Endothelial cell of umbilical vein (primary cell): ENCODE data around the gene TTLL5. TPM values are rescaled to one million over a fixed set of nuclear protein-coding genes. Genes with fewer than 3 reads are reported as not detected.

Experiments used
- BruUV-seq: library from RNA; stranded (reverse); fragments of 400-500 nt; replicated peaks from 2 replicates; lab custom pipeline; 2021; lab: Mats Ljungman, UMichigan
- CTCF ChIA-PET: fragments of 300-600, 350-600 bp; sonication (Branson Sonifier 250); formaldehyde crosslinking; loops from one replicate; lab custom pipeline; 2021; ENCODE audit warnings: antibody characterized with exemption, inconsistent platforms; lab: Charles Lee
- POLR2A ChIA-PET: fragments of 300-600, 350-600 bp; sonication (Branson Sonifier 250); formaldehyde crosslinking; loops from one replicate; lab custom pipeline; 2021; ENCODE audit warnings: antibody characterized with exemption, inconsistent platforms; lab: Charles Lee
- DNase-seq: peaks from one replicate; pipeline ENCODE4 v3.0.0-alpha.2; 2011; ENCODE audit warnings: low read depth, low spot score
- FAIRE-seq: peaks from 2 replicates; lab custom pipeline; 2011; peaks lifted over from hg19 to GRCh38; lab: Jason Lieb, UNC
- H2AFZ ChIP-seq: 2 replicates; pipeline ENCODE4 v1.6.0; 2012; ENCODE audit warnings: low read depth, low read length, control low read depth, inconsistent platforms
- H3K27ac ChIP-seq: 2 replicates; pipeline ENCODE4 v1.5.1; 2011; ENCODE audit warnings: low read depth, mild to moderate bottlenecking, control low read depth, low read length, moderate library complexity; ENCODE audit not compliant: insufficient read depth
- H3K27me3 ChIP-seq, 2 experiments: 2 replicates each; pipeline versions ENCODE4 v1.6.0 to v1.6.1; 2011; ENCODE audit warnings: low read length in 2 of 2, mixed read lengths in 1 of 2; ENCODE audit not compliant: control insufficient read depth in 2 of 2, insufficient read depth in 2 of 2
- H3K36me3 ChIP-seq, 2 experiments: 2 replicates in 1 of 2; 3 replicates in 1 of 2; pipeline ENCODE4 v1.5.1; 2011; ENCODE audit warnings: low read length in 2 of 2, mild to moderate bottlenecking in 1 of 2, moderate library complexity in 1 of 2; ENCODE audit not compliant: control insufficient read depth in 2 of 2, insufficient read depth in 2 of 2; ENCODE audit errors: extremely low read depth in 1 of 2
- H3K4me1 ChIP-seq: 3 replicates; pipeline ENCODE4 v1.5.1; 2011; ENCODE audit warnings: mild to moderate bottlenecking, low read length; ENCODE audit not compliant: control insufficient read depth, insufficient read depth; ENCODE audit errors: extremely low read depth
- H3K4me2 ChIP-seq: 2 replicates; pipeline ENCODE4 v1.6.1; 2011; ENCODE audit warnings: low read length, control low read depth, mixed read lengths; ENCODE audit not compliant: insufficient read depth
- H3K4me3 ChIP-seq, 3 experiments: fragments of 200-600 bp in 1 of 3; sonication (generic), shearing (Covaris generic) in 1 of 3; replicated peaks in 1 of 3; 2 replicates each; pipeline ENCODE4 v1.5.1; 2011 to 2016; ENCODE audit warnings: control low read depth in 3 of 3, low read length in 3 of 3, mild to moderate bottlenecking in 2 of 3, inconsistent platforms in 1 of 3, low read depth in 1 of 3, moderate library complexity in 1 of 3; ENCODE audit not compliant: insufficient read depth in 1 of 3
- H3K79me2 ChIP-seq: 2 replicates; pipeline ENCODE4 v1.6.0; 2012; ENCODE audit warnings: low read length, inconsistent platforms; ENCODE audit not compliant: control insufficient read depth, insufficient read depth
- H3K9ac ChIP-seq: replicated peaks from 2 replicates; pipeline ENCODE3; 2011; ENCODE audit warnings: low read length, control low read depth; ENCODE audit not compliant: insufficient read depth; ENCODE audit errors: extremely low read depth
- H3K9me1 ChIP-seq: replicated peaks from 3 replicates; pipeline ENCODE4 v1.6.0; 2011; ENCODE audit warnings: mild to moderate bottlenecking, low read length; ENCODE audit not compliant: control insufficient read depth, insufficient read depth; ENCODE audit errors: extremely low read depth
- H3K9me3 ChIP-seq: replicated peaks from 2 replicates; pipeline ENCODE4 v1.5.1; 2012; ENCODE audit warnings: low read length, inconsistent platforms; ENCODE audit not compliant: control insufficient read depth, insufficient read depth
- H4K20me1 ChIP-seq: replicated peaks from 2 replicates; pipeline ENCODE3; 2011; ENCODE audit warnings: mild to moderate bottlenecking, low read length; ENCODE audit not compliant: control insufficient read depth, insufficient read depth; ENCODE audit errors: extremely low read depth
- EZH2 ChIP-seq: IDR thresholded peaks from 2 replicates; pipeline ENCODE4 v1.6.1; 2012; ENCODE audit warnings: borderline replicate concordance, low read depth, mild to moderate bottlenecking, moderate library complexity, low read length, inconsistent platforms; ENCODE audit not compliant: severe bottlenecking
- FOS ChIP-seq: IDR thresholded peaks from 2 replicates; pipeline ENCODE4 v1.6.1; 2011; ENCODE audit warnings: mild to moderate bottlenecking, low read length, moderate library complexity, borderline replicate concordance; ENCODE audit not compliant: insufficient read depth
- GATA2 ChIP-seq: IDR thresholded peaks from 2 replicates; pipeline ENCODE4 v1.7.0; 2011; ENCODE audit warnings: low read depth, mild to moderate bottlenecking, moderate library complexity, mixed read lengths, low read length; ENCODE audit not compliant: insufficient read length, insufficient read depth
- JUN ChIP-seq: IDR thresholded peaks from 2 replicates; pipeline ENCODE4 v1.6.1; 2011; ENCODE audit warnings: borderline replicate concordance, low read depth; ENCODE audit not compliant: insufficient read length, insufficient read depth
- MYC ChIP-seq: IDR thresholded peaks from one replicate; pipeline ENCODE4 v1.6.1; 2011; ENCODE audit warnings: mild to moderate bottlenecking, low read depth, low read length
- POLR2A ChIP-seq: IDR thresholded peaks from 2 replicates; pipeline ENCODE4 v1.6.1; 2012; ENCODE audit warnings: low read depth, mild to moderate bottlenecking, control low read depth, low read length
- POLR2AphosphoS5 ChIP-seq: IDR thresholded peaks from 2 replicates; pipeline ENCODE4 v1.6.1; 2012; ENCODE audit warnings: low read depth, mild to moderate bottlenecking, control low read depth, low read length, moderate library complexity; ENCODE audit not compliant: insufficient read depth
- dilution Hi-C: fragments of 300-500 bp; cut with MboI; formaldehyde crosslinking; loops from one replicate; pipeline ENCODE4 v1.15.0; 2019; ENCODE audit warnings: low sequenced_read_pairs; ENCODE audit not compliant: extremely low pct_ligation_motif_present
- intact Hi-C: fragments of 100-400 bp; cut with micrococcal nuclease; formaldehyde crosslinking; loops from one replicate; pipeline ENCODE4 v1.10.0; 2022
- polyA plus RNA-seq, 4 experiments: library from polyadenylated mRNA; depleted of rRNA in 3 of 4; stranded (reverse) in 3 of 4; unstranded in 1 of 4; fragments of >200 nt; gene quantifications; 2 replicates each; pipeline versions ENCODE4 v1.2.1 to v1.2.3, GENCODE V29; 2011 to 2012; ENCODE audit warnings: missing spikeins in 1 of 4
- total RNA-seq: library from RNA; stranded (reverse); gene quantifications from 2 replicates; pipeline ENCODE4 v1.2.3, GENCODE V29; 2021
- TF ChIP-seq, protein P1 (sequence below): IDR thresholded peaks from 2 replicates; pipeline ENCODE4 v1.6.1; 2011; ENCODE audit not compliant: insufficient read depth, insufficient read length
- TF ChIP-seq, protein P2 (sequence below), 2 donors: IDR thresholded peaks; 1 replicate in 1 of 2; 2 replicates in 1 of 2; pipeline ENCODE4 v1.5.1; 2011; ENCODE audit warnings: low read length in 2 of 2, mild to moderate bottlenecking in 2 of 2, moderate library complexity in 2 of 2, control low read depth in 1 of 2, inconsistent platforms in 1 of 2, low read depth in 1 of 2; ENCODE audit not compliant: insufficient read depth in 1 of 2; ENCODE audit errors: extremely low read depth in 1 of 2

TTLL5 gene
- total and polyA plus RNA-seq, 2 donors (not counting 3 experiments of a cell fraction or from before 2014, with no cell fraction given): 33.2 to 93.6 TPM

DNA sequence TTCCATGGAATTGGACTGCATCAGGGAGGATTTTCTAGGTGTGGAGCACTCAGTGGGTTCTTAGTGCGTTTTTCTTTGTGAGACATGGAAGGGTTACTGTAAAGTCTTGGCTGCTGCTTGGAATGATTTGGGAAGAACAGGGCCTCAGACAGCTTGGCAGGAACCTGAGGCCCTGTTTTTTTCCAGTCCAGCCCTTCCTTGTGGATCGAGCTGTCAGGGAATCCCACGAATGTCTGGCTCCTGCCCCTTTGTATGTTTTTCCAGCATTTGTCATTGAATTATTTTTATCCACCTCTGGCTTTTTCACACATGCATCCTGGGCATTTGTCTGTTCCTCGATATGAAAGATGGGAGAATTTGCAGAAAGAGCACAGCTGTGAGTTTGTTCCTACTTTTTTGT is 162.3 kb downstream of the TTLL5 start:
- dilution Hi-C loops: no loop called here
- H3K9me1 ChIP-seq: no peaks in the 10 kb centered on the region
- H3K4me3 ChIP-seq: no peak overlapping the region
- H3K9ac ChIP-seq: no peak overlapping the region
- ChIA-PET CTCF (interaction anchor here (0.6 to 2.9 kb wide), 3 partner anchors 29 to 154 kb away, joined by 3 to 13 read pairs (median 4); no protein-coding TSS in a partner anchor), POLR2A (no interaction called here)
- H4K20me1 ChIP-seq: no peaks in the 10 kb centered on the region
- H3K4me2 ChIP-seq: no peak overlapping the region
- DNase-seq (no peak), FAIRE-seq (no peak)
- peaks cover 7 to 8% of the 10 kb centered on the region in 2 experiments for H3K36me3 ChIP-seq
- BruUV-seq: no TSS peak
- no peaks in the 10 kb centered on the region for H3K9me3 ChIP-seq
- H3K79me2 ChIP-seq: no peaks in the 10 kb centered on the region
- H3K27ac ChIP-seq: no peak overlapping the region
- H3K27me3 ChIP-seq: no peaks in the 10 kb centered on the region
- intact Hi-C loops: no loop called here
- no peaks in the 10 kb centered on the region for H3K4me1 ChIP-seq
- no peak overlapping the region for H2AFZ ChIP-seq
- TF ChIP-seq, protein P1, sequence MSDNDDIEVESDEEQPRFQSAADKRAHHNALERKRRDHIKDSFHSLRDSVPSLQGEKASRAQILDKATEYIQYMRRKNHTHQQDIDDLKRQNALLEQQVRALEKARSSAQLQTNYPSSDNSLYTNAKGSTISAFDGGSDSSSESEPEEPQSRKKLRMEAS: no peak
- TF ChIP-seq, protein P2, sequence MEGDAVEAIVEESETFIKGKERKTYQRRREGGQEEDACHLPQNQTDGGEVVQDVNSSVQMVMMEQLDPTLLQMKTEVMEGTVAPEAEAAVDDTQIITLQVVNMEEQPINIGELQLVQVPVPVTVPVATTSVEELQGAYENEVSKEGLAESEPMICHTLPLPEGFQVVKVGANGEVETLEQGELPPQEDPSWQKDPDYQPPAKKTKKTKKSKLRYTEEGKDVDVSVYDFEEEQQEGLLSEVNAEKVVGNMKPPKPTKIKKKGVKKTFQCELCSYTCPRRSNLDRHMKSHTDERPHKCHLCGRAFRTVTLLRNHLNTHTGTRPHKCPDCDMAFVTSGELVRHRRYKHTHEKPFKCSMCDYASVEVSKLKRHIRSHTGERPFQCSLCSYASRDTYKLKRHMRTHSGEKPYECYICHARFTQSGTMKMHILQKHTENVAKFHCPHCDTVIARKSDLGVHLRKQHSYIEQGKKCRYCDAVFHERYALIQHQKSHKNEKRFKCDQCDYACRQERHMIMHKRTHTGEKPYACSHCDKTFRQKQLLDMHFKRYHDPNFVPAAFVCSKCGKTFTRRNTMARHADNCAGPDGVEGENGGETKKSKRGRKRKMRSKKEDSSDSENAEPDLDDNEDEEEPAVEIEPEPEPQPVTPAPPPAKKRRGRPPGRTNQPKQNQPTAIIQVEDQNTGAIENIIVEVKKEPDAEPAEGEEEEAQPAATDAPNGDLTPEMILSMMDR (IDR thresholded peaks at IDR 0.05; ENCODE audit: extremely low read depth in 1 of 2, insufficient read depth in 1 of 2, low read depth in 1 of 2, low read length in 2 of 2): no peak
- no peak for TF ChIP-seq MYC
- TF ChIP-seq EZH2: no peak
- TF ChIP-seq POLR2AphosphoS5: no peak
- no peak for TF ChIP-seq JUN
- no peak for TF ChIP-seq POLR2A
- TF ChIP-seq GATA2: no peak
- no peak for TF ChIP-seq FOS
